VCaP (cell line): ENCODE data around the gene ATP2C1.
A peak's percentile ranks its signal among the peaks of the same experiment; 100 is the strongest.

Experiments used
- H3K27ac ChIP-seq: fragments of 450-650 bp; 2 replicates; pipeline ENCODE4 v1.5.1; 2017
- TF ChIP-seq, protein P1 (sequence below): fragments of 450-650 bp; conservative IDR thresholded peaks from 2 replicates; pipeline ENCODE4 v1.5.1; 2017; ENCODE audit warnings: mild to moderate bottlenecking, moderate library complexity

ATP2C1 gene

GRCh38 chr3:130893376-130894129 lies at the start of gene ATP2C1:
ATP2C1 (plus strand) TSS chr3:130894084; CDS start chr3:130894770, 686 bp downstream.
- TF ChIP-seq, protein P1, sequence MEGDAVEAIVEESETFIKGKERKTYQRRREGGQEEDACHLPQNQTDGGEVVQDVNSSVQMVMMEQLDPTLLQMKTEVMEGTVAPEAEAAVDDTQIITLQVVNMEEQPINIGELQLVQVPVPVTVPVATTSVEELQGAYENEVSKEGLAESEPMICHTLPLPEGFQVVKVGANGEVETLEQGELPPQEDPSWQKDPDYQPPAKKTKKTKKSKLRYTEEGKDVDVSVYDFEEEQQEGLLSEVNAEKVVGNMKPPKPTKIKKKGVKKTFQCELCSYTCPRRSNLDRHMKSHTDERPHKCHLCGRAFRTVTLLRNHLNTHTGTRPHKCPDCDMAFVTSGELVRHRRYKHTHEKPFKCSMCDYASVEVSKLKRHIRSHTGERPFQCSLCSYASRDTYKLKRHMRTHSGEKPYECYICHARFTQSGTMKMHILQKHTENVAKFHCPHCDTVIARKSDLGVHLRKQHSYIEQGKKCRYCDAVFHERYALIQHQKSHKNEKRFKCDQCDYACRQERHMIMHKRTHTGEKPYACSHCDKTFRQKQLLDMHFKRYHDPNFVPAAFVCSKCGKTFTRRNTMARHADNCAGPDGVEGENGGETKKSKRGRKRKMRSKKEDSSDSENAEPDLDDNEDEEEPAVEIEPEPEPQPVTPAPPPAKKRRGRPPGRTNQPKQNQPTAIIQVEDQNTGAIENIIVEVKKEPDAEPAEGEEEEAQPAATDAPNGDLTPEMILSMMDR = no peak
- H3K27ac ChIP-seq = peak within 1 kb of the TSS; percentile 97

DNA sequence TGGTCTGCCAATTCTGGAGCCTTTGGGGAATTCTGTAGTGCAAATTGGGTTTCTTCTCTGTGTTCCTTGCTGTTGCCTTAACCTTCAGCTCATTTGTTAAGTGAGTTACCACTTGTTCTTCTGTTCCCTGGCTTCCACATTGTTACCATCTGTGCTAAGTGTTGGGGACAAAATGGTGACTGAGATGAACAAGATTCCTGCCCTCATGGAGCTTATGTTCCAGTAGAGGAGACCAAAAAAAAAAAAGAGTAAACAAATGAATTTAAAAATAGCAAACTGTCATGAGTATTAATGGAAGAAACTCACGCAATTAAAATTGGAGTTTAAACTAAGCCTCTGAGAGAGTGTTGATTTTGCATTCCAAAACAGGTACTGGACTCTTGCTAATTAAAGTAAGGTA lies 49.4 kb upstream of the ATP2C1 start:
- TF ChIP-seq, protein P1 = no peak

DNA sequence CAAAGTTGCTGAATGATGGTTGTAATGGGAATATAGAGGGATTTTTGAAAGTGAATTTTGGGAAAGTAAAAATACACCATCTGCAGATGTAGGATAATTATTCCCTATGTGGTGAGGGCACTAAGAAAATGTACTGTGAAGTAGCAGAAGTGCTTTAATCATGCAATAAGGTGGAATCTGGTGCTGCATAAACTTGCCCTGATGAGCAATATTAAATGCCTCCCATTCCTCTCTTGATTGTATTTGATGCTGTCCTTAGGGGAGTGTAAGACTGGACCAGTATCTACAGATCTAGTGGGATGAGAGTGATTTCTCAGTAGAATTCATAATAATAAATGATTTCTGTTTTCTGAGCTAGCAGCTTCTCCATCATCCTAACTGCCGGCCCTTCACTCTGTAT lies 47.7 kb upstream of the ATP2C1 start:
- H3K27ac ChIP-seq = peak overlapping the region; percentile 100; the same call in 1 of the 2 replicates
- TF ChIP-seq, protein P1 = no peak

More for the DNA sequence above, 49.4 kb upstream of the ATP2C1 start:
- H3K27ac ChIP-seq = peak overlapping the region; percentile 80

DNA sequence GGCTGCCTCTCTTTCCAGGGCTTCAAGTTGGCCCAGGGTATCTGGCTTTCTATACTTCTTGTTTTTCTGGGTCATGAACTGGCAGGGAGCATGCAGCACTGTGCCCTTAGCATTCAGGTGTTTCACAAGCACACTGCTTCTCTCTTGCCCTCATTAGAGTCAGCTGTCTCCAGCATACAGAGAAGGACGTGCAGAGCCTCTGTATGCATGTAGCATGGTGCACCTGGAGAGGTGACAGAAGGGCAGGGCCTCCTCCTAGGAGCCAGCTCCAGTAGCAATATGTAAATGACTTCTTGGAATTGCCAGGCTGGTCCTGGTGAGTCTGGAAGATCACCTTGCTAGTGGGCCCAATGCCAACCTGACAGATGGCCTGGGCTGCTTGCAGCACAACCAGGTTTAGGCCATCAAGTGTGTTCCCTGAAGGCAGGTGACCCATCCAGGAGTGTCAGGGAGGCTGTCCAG lies 44.8 kb upstream of the ATP2C1 start:
- TF ChIP-seq, protein P1 = no peak
- H3K27ac ChIP-seq = peak overlapping the region; percentile 100

DNA sequence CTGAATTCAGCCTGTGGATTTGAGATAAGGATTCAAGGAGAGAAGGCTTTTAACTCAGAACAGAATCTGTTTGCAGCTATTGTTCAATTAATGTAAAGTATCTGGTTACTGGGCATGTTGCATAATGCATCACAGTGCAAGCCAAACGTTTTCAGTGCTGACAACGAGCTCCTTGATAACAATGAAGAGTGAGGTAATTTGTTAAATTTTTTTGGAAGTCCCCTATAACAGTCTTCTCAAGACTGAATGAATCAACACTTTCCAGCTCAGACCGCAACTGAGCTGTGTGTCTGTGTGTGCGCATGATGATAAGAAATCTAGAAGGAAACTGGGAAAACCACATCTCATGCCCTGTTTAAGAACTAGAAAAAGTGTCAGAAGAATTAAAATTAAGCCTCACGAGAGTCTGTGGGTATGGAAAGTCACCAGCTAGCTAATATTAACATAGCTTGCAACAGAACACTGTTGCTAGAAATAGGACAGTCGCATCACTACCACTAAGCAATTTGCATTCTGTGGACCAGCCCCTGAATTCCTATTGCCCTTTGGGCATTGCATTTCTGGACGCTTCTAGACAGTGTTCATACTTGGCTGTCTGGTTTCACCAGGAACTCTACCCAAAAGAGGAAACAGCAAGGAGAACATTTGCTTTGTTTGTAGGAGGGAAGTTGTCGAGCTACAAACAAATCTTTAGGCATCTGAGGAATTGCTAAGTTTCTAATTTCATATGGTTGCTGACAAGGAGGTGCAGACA lies 43.7 kb upstream of the ATP2C1 start:
- TF ChIP-seq, protein P1 = no peak
- H3K27ac ChIP-seq = peak overlapping the region; percentile 100

- peak overlapping the region; percentile 100 for H3K27ac ChIP-seq
- TF ChIP-seq, protein P1 = no peak
Measured at GRCh38 chr3:130850843-130851242, 43.0 kb upstream of the ATP2C1 start.

DNA sequence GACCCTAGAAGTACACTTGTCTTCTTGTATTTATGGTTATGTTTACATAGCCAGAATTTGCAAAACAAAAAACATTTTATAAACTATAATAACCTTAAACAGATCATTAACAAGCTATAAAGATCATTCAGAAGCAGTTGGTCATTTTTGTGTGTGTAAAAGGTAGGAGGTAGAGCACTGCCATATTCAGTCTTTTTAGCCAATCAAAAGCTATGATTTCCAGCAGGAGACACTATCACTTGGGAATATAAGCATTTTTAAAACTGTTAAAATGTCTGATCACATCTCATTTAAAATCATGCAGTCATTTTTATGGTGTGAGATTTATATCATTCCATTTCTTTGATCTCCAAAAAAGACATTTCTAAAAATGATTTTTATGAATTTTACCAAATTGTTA lies 42.6 kb upstream of the ATP2C1 start:
- TF ChIP-seq, protein P1 = no peak
- peak overlapping the region; percentile 100 for H3K27ac ChIP-seq
